Measurements from ENCODE around the gene PLXNA2. TPM values are rescaled to one million over a fixed set of nuclear protein-coding genes. Genes with fewer than 3 reads are reported as not detected.

Gene PLXNA2
- total and polyA plus RNA-seq, 2 of the 13 experiments (the other 11 are each of a cell fraction or from before 2014, with no cell fraction given), result 1.1 to 2.1 TPM

DNA sequence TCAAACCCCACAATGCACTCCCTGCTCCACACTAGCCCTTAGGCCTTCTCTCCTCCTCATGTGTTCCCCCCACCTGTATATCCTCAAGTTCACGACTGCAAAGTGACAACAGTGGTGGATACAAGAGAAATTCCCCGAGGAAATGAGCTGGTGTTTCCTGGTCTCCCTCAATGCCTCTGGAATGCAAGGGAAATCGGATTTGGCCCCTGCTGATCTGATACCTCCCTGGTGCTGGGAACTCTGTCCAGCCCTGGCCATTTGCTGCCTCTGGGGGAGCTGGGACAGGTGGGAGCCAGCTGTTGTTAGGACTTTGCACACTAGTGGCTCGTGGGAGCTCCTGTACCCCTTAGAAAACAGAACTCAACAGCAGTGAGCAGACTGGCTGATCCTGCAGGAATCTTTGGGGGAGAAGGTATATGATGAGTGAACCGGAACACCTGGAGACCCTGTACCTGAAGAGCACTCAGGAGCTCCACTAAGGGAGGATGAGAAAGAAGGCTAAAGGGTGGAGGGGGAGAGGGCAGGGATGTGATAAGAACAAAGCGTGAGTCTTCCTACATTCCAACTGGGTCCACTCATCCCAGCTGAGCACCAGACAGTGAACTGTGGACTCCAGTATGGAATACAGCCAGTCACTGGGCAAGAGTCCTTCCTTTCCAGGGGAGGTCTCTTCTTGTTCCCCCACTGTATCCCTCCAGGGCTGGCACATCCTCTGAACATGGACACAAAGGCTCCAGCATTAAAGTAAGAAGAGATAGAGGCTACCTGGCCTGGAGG, 69.3 kb downstream of the PLXNA2 start (continued):
- TF ChIP-seq ELF4 (CRISPR knock-in tag; IDR thresholded peaks at IDR 0.05; ENCODE audit: borderline replicate concordance) (no peak), NR2C2 (CRISPR knock-in tag; IDR thresholded peaks at IDR 0.05; ENCODE audit: borderline replicate concordance) (no peak), ZNF616 (CRISPR knock-in tag; IDR thresholded peaks at IDR 0.05; ENCODE audit: low read depth) (no peak), ZNF839 (CRISPR knock-in tag; IDR thresholded peaks at IDR 0.05; ENCODE audit: borderline replicate concordance) (no peak), HDAC2 (CRISPR knock-in tag; IDR thresholded peaks at IDR 0.05) (peak; percentile 44; the same call in 1 of the 2 replicates), TRIM24 (CRISPR knock-in tag; IDR thresholded peaks at IDR 0.05) (no peak), FOXA3 (CRISPR knock-in tag; IDR thresholded peaks at IDR 0.05) (peak; percentile 15; the same call in 1 of the 2 replicates), SCMH1 (CRISPR knock-in tag; IDR thresholded peaks at IDR 0.05; ENCODE audit: borderline replicate concordance) (no peak), SYNCRIP (IDR thresholded peaks at IDR 0.05; ENCODE audit: insufficient read depth, low read depth, low read length) (no peak), ZNF639 (CRISPR knock-in tag; conservative IDR thresholded peaks at IDR 0.05) (no peak), LBX2 (CRISPR knock-in tag; IDR thresholded peaks at IDR 0.05; ENCODE audit: borderline replicate concordance) (no peak), SMYD3 (CRISPR knock-in tag; IDR thresholded peaks at IDR 0.05) (no peak), E2F5 (CRISPR knock-in tag; conservative IDR thresholded peaks at IDR 0.05) (no peak), ZSCAN21 (CRISPR knock-in tag; IDR thresholded peaks at IDR 0.05; ENCODE audit: borderline replicate concordance) (no peak)
- TF ChIP-seq, protein P1, sequence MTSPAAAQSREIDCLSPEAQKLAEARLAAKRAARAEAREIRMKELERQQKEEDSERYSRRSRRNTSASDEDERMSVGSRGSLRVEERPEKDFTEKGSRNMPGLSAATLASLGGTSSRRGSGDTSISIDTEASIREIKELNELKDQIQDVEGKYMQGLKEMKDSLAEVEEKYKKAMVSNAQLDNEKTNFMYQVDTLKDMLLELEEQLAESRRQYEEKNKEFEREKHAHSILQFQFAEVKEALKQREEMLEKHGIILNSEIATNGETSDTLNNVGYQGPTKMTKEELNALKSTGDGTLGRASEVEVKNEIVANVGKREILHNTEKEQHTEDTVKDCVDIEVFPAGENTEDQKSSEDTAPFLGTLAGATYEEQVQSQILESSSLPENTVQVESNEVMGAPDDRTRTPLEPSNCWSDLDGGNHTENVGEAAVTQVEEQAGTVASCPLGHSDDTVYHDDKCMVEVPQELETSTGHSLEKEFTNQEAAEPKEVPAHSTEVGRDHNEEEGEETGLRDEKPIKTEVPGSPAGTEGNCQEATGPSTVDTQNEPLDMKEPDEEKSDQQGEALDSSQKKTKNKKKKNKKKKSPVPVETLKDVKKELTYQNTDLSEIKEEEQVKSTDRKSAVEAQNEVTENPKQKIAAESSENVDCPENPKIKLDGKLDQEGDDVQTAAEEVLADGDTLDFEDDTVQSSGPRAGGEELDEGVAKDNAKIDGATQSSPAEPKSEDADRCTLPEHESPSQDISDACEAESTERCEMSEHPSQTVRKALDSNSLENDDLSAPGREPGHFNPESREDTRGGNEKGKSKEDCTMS (CRISPR knock-in tag; conservative IDR thresholded peaks at IDR 0.05), result no peak
- TF ChIP-seq, protein P2, sequence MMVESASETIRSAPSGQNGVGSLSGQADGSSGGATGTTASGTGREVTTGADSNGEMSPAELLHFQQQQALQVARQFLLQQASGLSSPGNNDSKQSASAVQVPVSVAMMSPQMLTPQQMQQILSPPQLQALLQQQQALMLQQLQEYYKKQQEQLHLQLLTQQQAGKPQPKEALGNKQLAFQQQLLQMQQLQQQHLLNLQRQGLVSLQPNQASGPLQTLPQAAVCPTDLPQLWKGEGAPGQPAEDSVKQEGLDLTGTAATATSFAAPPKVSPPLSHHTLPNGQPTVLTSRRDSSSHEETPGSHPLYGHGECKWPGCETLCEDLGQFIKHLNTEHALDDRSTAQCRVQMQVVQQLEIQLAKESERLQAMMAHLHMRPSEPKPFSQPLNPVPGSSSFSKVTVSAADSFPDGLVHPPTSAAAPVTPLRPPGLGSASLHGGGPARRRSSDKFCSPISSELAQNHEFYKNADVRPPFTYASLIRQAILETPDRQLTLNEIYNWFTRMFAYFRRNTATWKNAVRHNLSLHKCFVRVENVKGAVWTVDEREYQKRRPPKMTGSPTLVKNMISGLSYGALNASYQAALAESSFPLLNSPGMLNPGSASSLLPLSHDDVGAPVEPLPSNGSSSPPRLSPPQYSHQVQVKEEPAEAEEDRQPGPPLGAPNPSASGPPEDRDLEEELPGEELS (CRISPR knock-in tag; IDR thresholded peaks at IDR 0.05), result peak; percentile 29; the same call in 1 of the 2 replicates
- TF ChIP-seq, protein P3, sequence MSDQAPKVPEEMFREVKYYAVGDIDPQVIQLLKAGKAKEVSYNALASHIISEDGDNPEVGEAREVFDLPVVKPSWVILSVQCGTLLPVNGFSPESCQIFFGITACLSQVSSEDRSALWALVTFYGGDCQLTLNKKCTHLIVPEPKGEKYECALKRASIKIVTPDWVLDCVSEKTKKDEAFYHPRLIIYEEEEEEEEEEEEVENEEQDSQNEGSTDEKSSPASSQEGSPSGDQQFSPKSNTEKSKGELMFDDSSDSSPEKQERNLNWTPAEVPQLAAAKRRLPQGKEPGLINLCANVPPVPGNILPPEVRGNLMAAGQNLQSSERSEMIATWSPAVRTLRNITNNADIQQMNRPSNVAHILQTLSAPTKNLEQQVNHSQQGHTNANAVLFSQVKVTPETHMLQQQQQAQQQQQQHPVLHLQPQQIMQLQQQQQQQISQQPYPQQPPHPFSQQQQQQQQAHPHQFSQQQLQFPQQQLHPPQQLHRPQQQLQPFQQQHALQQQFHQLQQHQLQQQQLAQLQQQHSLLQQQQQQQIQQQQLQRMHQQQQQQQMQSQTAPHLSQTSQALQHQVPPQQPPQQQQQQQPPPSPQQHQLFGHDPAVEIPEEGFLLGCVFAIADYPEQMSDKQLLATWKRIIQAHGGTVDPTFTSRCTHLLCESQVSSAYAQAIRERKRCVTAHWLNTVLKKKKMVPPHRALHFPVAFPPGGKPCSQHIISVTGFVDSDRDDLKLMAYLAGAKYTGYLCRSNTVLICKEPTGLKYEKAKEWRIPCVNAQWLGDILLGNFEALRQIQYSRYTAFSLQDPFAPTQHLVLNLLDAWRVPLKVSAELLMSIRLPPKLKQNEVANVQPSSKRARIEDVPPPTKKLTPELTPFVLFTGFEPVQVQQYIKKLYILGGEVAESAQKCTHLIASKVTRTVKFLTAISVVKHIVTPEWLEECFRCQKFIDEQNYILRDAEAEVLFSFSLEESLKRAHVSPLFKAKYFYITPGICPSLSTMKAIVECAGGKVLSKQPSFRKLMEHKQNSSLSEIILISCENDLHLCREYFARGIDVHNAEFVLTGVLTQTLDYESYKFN (CRISPR knock-in tag; conservative IDR thresholded peaks at IDR 0.05), result peak; percentile 52

All from HepG2 (cell line).